ENCODE results near the gene SUCLG1. TPM values are rescaled to one million over a fixed set of nuclear protein-coding genes. Genes with fewer than 3 reads are reported as not detected.
"Not testable (repeated sequence)": the region's sequence is repeated elsewhere in the genome, so short reads cannot be mapped to it uniquely, and the experiment has no call there.

The SUCLG1 gene
- total RNA-seq, 2 donors from 2014 or later = 193 to 197 TPM

DNA sequence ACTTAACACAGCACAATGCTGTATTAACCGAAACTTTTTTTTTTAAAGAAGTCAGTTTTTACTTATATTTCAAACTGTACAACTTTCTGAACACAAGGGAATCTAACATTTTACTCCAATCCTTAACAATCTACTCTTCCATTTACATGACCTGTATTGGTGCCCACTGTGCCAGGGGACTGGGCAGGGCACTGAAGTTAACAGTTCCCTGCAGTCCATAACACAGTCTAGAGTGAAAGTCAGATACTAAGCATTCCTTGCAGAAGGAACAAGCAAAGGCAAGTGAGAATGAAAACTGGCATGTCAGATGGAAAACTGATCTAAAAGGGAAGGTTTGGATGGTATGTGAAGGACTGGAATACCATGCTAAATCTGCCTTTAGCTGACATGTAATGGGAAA is 29.8 kb downstream of the SUCLG1 start:
- ATAC-seq (no peak), DNase-seq (no peak)
- intact Hi-C loops (cut with DNase I) = no loop called here

DNA sequence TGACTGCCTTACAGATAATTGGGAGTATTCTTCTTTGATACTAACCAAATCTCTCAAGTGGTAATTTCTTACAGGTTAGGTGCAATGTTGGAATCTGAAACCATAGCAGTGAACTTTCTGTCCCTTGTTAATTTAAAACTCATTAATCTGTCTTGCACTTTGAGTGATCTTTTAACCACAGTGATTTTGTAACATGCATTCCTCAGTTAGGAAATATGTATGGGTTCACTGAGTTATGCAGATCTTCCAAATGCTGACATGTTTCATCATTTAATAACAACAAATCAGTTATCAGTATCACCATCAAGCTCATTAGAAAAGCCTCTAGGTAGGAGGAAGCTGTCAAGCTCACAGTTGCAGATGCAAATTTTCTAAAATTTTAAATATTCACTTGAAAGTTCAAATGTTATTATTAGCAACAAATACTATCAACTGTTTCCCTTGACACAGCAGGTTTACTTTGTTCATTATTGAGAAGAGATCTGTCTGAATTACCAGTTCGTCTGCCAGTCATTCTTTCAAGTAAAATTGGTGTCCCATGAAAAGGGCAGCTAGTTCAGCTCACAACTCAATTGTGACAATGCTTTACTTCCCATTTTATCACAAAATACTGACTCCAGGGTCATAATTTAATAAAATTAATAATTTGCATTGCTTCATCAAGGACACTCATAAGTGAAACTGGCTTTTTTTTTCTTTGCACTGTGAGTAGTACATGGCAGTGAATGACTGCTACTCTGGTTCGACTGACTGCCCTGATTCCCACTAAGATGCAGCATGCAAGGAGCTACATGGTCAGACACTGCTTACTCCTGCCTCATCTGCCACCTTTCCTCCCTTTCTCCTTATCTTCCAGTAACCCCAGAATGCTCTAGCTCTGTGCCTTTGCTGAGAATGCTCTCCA is 31.6 kb downstream of the SUCLG1 start:
- intact Hi-C loops (cut with DNase I) = no loop called here
- no peak for DNase-seq
- peak in 1 of 2 donors; percentile 46 for ATAC-seq

DNA sequence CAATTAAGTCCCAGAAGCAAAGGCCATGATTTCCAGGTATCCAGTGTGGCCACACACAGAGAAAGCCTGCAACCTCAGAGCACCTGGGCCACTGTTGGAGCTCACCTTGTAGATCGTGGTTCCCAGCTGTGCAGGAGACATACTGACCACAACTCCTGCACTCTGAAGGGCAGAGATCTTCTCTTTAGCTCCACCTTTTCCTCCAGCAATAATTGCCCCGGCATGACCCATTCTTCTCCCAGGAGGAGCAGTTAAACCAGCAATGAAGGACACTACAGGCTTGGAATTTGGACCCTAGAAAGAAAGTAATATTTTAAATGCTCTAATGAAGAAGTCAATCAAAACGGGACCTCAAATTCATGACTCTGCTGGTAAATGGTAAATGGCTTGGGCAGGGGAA is 33.8 kb downstream of the SUCLG1 start:
- intact Hi-C loops (cut with DNase I) = no loop called here

DNA sequence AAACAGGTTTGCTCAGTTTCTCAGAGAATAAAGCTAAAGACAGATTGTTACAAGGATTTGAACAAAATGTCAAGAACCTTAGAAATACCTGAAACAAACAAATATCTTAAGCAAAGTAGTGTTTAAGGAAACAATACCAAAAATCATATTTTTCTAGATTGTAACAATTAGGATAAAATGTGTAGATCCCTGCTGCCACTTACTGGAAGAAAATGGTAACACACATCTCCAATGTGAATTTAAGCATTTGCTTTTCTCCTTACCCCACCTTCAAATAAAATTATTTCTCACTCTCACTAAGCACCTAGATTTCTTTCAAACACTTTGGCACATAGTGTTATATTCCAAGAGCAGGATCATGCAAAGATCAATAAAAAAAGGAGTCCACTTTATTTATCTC is 34.9 kb downstream of the SUCLG1 start:
- intact Hi-C loops (cut with DNase I) = no loop called here
- no peak for ATAC-seq
- no peak for DNase-seq

More for the DNA sequence above, 33.8 kb downstream of the SUCLG1 start:
- ATAC-seq (no peak), DNase-seq (no peak)

DNA sequence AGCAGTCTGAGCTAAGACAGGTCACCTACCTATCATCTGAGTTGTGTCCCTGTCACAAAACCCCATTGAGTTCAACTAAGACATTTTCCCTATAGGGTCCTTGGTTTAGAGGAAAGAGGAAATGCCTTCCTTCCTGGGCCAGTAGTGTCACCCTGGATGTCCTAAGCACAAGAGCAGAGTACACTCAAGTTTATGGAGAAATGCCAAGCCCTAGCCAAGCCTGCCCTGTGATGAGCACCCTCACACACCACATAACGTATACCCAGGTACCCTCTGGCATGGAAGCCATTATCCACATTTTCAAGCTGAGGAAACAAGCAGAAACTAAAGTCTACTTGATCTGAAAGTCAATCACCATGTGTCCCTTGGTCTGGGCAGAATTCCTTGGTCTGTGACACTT is 37.3 kb downstream of the SUCLG1 start:
- intact Hi-C loops (cut with DNase I) = no loop called here
- DNase-seq (no peak), ATAC-seq (peak; percentile 53 to 64)

DNA sequence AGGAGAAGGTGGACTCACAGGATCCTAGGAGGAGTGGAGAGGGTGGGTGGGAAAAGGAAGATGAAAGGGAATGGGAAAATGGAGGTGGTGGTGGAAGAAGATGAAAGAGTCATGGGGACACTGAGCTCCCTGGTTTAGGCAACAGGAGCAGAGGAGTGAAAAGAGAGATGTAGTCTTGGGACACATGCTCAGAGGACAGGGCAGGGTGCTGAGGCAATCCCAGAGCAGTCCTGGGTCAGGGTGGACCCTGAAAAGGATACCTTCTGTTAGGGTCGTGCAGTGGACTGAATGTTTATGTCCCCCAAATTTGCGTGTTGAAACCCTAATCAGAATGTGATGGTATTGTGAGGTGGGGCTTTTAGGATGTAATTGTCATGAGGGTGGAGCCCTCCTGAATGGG is 37.9 kb downstream of the SUCLG1 start:
- ATAC-seq (peak in 1 of 2 donors; percentile 21), DNase-seq (no peak)
- intact Hi-C loops (cut with DNase I) = no loop called here

DNA sequence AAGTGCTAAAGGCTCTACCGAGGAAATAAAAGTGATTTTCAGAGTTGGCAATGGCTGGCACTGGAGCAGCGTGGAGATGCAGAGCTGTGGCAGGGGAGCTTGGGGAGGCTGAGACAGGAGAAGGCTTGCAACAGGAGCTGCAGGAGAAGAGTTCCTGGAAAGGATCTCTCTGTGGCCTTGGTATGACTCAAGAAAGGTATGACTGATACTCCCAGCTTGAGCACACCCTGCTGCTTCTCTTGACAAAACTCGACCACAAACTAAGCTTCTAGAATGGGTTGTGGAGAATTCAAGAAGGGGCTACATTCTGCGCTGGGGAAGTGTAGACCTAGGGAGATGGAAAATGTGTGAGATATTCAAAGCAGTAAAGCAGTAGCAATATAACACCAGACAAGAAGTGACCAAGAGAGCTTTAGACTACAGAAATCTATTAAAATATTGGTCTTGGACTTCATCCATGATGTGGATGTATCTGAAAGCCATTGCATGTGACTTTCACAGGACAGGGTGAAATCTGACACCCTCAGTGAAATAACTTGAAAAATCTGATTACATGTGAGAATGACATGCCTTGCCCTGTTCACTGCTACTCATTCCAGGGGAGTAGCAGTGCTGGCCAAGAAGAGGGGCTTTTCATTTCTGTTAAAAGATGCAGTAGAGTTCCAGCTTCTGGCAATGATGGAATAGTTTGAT is 41.5 kb downstream of the SUCLG1 start:
- ATAC-seq (no peak), DNase-seq (no peak)
- intact Hi-C loops (cut with DNase I) = no loop called here

DNA sequence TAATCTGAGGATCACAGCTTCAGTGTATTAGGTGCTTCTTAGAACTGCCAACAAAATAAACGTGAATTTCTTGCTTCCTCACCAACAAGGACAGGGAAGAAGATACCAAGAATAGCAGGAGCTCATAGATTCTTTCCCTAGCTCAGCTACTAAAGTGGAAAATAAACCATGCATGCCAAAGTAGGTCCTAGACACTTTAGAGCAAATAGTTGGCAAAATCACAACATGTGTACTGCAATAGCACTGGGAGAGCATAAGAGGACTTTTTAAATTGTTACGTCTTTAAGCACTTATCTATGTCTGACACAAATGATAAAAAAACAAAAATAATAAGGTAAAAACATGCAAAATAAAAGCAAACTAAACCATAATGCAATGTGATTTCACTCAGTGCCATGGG is 49.5 kb downstream of the SUCLG1 start:
- ATAC-seq = no peak

DNA sequence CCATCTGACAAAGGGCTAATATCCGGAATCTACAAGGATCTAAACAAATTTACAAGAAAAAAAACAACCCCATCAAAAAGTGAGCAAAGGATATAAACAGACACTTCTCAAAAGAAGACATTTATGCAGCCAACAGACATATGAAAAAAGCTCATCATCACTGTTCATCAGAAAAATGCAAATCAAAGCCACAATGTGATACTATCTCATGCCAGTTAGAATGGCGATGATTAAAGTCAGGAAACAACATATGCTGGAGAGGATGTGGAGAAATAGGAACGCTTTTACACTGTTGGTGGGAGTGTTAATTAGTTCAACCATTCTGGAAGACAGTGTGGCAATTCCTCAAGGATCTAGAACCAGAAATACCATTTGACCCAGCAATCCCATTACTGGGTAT is 57.0 kb downstream of the SUCLG1 start:
- ATAC-seq; DNase-seq; intact Hi-C loops (cut with DNase I): not testable (repeated sequence)

More for the DNA sequence above, 49.5 kb downstream of the SUCLG1 start:
- intact Hi-C loops (cut with DNase I) = no loop called here
- no peak for DNase-seq

DNA sequence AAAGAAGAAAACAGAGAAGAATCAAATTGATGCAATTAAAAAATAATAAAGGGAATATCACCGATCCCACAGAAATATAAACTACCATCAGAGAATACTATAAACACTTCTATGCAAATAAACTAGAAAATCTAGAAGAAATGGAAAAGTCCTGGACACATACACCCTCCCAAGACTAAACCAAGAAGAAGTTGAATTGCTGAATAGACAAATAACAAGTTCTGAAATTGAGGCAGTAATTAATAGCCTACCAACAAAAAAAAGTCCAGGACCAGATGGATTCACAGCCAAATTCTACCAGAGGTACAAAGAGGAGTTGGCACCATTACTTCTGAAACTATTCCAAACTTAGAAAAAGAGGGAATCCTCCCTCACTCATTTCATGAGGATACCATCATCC is 59.2 kb downstream of the SUCLG1 start:
- ATAC-seq; DNase-seq; intact Hi-C loops (cut with DNase I): not testable (repeated sequence)

DNA sequence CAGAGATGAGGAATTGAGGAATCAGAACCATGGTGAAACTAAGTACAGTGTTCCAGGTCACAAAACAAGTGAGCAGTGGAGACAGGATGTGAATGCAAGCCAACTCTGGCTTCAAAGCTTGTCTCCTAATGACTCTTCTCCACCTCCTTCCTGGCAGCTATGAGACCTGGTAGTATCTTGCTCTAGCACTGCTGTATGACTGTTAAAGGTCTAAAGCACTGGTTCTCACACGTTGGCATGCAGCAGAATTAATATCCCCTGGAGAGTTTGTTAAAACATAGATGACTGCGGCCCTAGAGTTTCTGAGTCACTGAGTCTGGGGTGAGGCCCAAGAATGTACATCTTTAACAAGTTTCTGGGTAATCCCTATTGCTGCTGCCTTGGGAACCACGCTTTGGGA is 63.3 kb downstream of the SUCLG1 start:
- no peak for ATAC-seq
- no peak for DNase-seq
- intact Hi-C loops (cut with DNase I) = no loop called here

DNA sequence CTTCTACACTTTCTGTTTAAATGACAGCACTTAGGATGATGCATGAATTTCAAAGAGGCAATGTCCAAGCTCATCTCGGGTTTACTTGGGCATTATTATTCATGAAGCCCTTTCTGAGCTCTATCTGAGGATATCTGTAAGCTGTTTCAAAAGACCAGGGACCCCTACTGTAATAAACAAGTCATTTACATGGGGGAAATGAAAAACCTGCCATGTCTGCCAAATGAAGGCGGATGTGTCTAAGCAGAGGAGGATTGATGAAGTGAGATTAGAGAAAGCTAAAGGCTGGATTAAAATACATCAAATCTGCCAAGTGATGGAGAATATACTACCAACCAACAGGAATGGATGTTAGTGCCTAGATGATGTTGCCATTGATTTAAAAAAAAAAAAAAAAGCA is 64.5 kb downstream of the SUCLG1 start:
- ATAC-seq (no peak), DNase-seq (no peak)
- intact Hi-C loops (cut with DNase I) = no loop called here

DNA sequence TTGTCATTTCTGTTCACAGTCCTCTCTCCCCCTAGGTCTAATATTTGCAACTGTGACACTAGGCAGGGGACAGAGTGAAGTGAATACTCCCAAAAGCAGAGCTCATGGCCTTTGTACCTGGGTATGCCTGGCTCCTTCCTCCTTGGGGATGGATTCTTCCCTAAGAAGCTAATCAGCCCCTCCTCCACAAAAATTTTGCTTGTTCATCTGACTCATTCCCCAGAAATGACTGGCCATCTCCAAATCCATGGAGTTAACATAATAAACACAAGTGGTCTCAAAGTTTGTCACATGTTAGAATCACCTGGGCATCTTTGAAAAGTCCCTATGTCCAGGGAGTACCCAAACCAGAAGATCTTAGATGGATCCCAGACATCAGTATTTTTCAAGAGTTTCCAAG is 65.3 kb downstream of the SUCLG1 start:
- no peak for ATAC-seq
- intact Hi-C loops (cut with DNase I) = no loop called here
- no peak for DNase-seq

DNA sequence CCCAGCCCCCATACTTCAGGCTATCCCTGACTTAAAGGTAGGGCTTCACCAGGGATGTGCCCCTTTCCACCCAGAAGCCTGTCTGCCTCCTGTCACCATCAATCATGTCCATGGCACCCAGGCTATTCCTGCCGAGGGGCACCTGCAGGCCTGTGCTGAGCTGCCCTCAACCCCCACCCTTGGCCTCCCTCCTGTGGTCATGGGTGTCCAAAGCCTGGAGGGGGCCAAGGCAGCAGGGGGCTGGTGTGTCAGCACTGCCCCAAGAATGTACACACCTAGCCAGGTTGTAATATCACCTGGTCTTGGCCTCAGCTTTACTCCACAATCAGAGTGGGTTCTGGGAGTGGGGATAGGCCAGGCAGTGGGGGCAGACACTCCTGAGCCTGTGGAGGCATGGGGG is 69.3 kb downstream of the SUCLG1 start:
- DNase-seq (no peak), ATAC-seq (no peak)
- intact Hi-C loops (cut with DNase I) = no loop called here

DNA sequence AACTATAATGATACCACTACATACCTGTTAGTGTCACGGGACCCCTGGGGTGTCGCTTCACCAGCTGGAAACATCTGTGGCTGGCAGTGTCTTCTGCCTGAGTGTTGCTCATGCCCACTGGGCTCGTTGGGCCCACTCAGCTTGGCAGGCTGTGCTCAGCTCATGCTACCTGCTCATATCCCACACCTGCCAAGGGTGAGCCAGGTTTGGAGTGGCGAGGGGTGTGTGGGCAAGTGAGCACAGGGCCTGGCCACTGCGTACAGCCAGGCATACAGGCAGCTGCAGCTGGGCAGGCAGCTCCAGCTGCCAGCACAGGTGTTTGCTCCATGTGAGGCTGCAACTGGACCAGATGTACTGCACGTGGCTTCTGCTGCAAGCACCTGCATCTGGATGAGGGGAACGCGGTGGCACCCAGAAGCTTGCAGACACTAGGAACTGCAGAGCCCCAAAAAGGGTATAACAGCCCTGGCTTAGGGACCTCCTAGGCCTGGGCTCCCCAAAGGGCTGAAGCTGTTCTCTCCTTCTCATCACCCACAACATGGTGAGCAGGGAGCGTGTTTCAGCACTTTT is 70.1 kb downstream of the SUCLG1 start:
- intact Hi-C loops (cut with DNase I) = no loop called here
- DNase-seq (no peak), ATAC-seq (no peak)

DNA sequence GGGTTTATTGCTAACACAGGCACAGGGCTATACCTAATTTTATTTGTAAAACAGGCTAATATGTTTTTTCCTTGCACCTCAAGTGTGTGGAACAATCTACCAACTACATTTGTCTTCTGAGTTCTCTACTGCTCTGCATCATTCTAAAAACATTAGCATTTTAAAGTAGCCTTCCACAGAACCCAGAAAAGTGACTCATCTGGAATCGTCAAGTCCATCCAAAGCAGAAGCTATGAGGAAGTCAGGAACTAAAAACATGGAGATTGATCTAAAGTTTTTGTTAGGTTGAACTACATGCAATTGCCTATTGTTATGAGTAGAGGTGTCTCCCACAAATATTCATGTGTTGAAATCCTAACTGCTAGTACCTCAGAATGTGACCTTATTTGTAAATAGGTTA is 70.9 kb downstream of the SUCLG1 start:
- intact Hi-C loops (cut with DNase I) = no loop called here
- ATAC-seq (no peak), DNase-seq (no peak)

DNA sequence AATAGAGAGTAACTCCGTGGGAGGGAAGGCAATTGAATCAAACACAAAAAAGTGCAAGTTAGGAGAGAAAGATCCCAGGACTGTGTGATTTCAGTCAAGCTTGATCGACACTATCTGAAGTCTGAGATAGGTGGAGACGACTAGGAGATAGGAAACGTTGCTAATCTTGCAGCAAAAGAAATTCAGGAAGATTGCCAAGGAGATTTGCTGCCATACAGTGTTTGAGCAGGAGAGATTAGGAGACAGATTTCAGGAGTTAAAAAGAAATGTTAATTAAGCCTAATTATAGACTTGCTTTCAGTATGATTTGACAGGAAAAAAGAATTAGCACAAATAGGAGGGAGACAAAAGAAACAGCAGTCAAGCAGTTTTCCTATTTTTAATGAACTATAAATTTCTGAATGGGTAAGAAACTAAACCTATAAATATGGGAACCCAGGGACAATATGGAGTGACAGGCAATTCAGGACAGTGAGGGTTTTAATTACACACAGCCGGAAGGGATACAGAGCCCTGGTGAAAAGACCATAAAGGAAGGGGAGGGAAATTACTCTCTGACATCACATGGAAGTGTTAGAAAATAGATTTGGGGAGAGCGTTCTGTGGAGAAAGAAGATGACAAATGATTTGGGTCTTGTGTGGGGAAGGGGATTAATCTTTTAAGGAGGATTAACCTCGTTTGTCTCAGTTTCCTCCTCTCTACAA is 72.6 kb downstream of the SUCLG1 start:
- no peak for DNase-seq
- ATAC-seq = no peak
- intact Hi-C loops (cut with DNase I) = no loop called here

DNA sequence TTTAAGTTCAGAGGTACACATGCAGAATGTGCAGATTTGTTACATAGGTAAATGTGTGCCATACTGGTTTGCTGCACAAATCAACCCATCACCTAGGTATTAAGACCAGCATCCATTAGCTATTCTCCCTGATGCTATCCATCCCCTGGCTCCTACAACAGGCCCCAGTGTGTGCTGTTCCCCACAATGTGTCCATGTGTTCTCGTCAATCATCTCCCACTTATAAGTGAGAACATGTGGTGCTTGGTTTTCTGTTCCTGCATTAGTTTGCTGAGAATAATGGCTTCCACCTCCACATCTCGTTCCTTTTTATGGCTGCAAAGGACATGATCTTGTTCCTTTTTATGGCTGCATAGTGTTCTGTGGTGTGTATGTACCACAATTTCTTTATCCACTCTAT is 75.8 kb downstream of the SUCLG1 start:
- DNase-seq = no peak
- no peak for ATAC-seq
- intact Hi-C loops (cut with DNase I) = no loop called here

DNA sequence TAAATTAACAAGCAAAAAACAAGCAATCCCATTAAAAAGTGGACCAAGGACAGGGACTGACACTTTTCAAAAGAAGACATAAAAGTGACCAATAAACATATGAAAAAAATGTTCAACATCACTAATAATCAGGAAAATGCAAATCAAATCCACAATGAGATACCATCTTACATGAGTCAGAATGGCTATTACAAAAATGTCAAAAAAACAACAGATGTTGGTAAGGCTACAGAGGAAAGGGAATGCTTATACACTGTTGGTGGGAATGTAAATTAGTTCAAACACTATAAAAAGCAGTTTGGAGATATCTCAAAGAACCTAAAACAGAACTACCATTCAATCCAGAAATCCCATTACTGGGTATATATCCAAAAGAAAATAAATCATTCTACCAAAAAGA is 78.2 kb downstream of the SUCLG1 start:
- DNase-seq (no peak), ATAC-seq (no peak)
- intact Hi-C loops (cut with DNase I) = no loop called here

DNA sequence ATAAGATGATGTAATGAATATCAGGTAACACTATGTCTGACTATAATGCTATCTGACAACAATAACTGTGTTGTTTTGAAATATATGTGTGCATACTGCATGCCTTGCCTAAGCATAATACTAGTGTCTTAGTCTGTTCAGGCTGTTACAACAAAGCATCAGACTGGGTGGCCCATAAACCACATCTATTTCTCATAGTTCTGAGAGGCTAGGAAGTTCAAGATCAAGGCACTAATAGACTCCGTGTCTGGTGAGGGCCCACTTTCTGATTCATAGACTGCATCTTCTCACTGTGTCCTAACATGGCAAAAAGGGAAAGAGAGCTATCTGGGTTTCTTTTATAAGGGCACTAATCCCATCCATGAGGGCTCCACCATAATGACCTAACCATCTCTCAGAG is 80.1 kb downstream of the SUCLG1 start:
- DNase-seq = no peak
- no peak for ATAC-seq
- intact Hi-C loops (cut with DNase I) = no loop called here
